Measurements from ENCODE around the gene ZBTB4.

DNA sequence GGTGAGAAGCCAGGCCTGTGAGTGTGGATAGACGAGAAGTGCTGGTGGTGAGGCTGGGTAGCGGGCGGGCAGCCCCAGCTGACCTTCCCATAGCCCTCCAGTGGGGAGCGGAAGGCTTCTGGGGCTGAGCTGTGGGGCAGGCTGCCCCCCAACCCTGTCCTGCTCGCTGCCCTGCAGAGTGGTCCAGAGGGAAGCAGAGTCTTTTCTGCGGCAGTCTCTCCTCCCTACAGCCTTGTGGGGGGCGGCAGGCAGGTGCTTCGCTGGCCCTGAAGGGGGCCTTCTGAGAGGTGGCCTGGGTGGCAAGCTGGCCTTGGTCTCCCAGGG is 68.0 kb downstream of the ZBTB4 start:
- TF ChIP-seq, protein P1, sequence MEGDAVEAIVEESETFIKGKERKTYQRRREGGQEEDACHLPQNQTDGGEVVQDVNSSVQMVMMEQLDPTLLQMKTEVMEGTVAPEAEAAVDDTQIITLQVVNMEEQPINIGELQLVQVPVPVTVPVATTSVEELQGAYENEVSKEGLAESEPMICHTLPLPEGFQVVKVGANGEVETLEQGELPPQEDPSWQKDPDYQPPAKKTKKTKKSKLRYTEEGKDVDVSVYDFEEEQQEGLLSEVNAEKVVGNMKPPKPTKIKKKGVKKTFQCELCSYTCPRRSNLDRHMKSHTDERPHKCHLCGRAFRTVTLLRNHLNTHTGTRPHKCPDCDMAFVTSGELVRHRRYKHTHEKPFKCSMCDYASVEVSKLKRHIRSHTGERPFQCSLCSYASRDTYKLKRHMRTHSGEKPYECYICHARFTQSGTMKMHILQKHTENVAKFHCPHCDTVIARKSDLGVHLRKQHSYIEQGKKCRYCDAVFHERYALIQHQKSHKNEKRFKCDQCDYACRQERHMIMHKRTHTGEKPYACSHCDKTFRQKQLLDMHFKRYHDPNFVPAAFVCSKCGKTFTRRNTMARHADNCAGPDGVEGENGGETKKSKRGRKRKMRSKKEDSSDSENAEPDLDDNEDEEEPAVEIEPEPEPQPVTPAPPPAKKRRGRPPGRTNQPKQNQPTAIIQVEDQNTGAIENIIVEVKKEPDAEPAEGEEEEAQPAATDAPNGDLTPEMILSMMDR (conservative IDR thresholded peaks at IDR 0.05): no peak
- TF ChIP-seq ZFX (IDR thresholded peaks at IDR 0.05): no peak
